NB4 (cell line): Measurements from ENCODE around the gene EML2.

ENCODE experiments used
- DNase-seq: peaks from one replicate; pipeline ENCODE4 v3.0.0; 2010; ENCODE audit warnings: low read depth
- H3K4me3 ChIP-seq: one replicate; pipeline ENCODE4 v1.5.1; 2011; ENCODE audit warnings: mild to moderate bottlenecking, low read depth, low read length, moderate library complexity
- MAX ChIP-seq: IDR thresholded peaks from 2 replicates; pipeline ENCODE4 v1.6.1; 2011; ENCODE audit warnings: low read depth, low read length
- MYC ChIP-seq: IDR thresholded peaks from 2 replicates; pipeline ENCODE4 v1.6.1; 2011; ENCODE audit warnings: low read depth, low read length
- POLR2A ChIP-seq: IDR thresholded peaks from 2 replicates; pipeline ENCODE4 v1.6.1; 2011; ENCODE audit warnings: mild to moderate bottlenecking; ENCODE audit not compliant: insufficient read length; ENCODE audit errors: extremely low read depth
- TF ChIP-seq, protein P1 (sequence below): IDR thresholded peaks from one replicate; pipeline ENCODE4 v1.5.1; 2012; ENCODE audit warnings: low read depth, low read length

Gene EML2

DNA sequence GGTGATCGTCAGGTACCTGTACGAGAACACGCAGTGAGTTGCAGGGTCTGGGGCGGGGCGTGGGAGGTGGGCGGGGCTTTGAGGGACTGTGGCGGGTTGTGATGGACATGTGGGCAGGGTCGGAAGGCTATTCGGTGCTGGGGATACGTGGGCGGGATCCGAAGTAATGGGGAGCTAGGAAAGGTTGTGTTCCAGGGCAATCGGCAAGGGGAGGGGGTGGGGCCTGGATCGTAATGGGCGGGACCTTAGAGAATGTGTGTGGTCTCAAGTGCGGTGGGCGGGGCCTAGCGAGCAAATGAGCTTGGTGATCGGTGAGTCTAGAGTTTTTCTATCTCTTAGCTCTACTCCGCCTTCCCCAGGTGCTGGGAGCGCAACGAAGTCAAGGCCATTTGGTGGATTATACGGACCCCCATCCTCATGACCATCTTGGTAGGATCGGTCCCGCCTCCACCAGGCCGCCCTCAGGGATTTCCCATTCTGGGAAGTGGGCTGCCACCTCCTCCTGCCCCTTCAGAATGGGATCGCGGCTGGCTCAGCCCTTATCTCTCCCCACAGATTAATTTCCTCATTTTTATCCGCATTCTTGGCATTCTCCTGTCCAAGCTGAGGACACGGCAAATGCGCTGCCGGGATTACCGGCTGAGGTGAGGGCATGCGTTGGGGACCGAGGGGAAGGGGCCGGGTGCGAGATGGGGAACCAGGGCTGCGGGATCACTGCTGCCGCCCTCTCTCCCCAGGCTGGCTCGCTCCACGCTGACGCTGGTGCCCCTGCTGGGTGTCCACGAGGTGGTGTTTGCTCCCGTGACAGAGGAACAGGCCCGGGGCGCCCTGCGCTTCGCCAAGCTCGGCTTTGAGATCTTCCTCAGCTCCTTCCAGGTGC lies 38.4 kb upstream of the EML2 start:
- no peak overlapping the region for H3K4me3 ChIP-seq
- peak; percentile 35 for DNase-seq
- TF ChIP-seq, protein P1, sequence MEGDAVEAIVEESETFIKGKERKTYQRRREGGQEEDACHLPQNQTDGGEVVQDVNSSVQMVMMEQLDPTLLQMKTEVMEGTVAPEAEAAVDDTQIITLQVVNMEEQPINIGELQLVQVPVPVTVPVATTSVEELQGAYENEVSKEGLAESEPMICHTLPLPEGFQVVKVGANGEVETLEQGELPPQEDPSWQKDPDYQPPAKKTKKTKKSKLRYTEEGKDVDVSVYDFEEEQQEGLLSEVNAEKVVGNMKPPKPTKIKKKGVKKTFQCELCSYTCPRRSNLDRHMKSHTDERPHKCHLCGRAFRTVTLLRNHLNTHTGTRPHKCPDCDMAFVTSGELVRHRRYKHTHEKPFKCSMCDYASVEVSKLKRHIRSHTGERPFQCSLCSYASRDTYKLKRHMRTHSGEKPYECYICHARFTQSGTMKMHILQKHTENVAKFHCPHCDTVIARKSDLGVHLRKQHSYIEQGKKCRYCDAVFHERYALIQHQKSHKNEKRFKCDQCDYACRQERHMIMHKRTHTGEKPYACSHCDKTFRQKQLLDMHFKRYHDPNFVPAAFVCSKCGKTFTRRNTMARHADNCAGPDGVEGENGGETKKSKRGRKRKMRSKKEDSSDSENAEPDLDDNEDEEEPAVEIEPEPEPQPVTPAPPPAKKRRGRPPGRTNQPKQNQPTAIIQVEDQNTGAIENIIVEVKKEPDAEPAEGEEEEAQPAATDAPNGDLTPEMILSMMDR = no peak
- no peak for TF ChIP-seq MYC
- no peak for TF ChIP-seq POLR2A
- TF ChIP-seq MAX = no peak

DNA sequence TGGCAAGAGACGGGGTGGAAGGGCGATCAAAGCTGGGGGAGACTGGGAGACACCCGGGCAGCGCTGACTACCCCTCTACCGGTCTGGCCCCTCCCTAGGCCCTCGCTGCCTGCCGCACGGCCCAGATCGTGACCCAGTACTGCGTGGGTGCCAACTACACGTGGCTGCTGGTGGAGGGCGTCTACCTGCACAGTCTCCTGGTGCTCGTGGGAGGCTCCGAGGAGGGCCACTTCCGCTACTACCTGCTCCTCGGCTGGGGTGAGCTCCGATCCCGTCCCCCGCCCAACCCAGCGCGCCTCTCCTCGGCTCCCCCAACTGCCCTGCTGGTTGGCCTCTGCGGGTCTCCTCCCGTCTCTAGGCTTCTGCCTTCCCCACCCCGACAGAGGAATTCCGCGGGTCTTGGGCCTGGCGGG lies 37.7 kb upstream of the EML2 start:
- TF ChIP-seq, protein P1 = no peak
- TF ChIP-seq MAX = no peak
- H3K4me3 ChIP-seq = no peak overlapping the region
- DNase-seq = no peak

- no peak overlapping the region for H3K4me3 ChIP-seq
- TF ChIP-seq, protein P1 = no peak
- DNase-seq = no peak
These were observed 35.7 kb upstream of the EML2 start for GRCh38 chr19:45674946-45675345.

- DNase-seq = peak; percentile 27
- no peak overlapping the region for H3K4me3 ChIP-seq
- TF ChIP-seq MAX (no peak), MYC (no peak), POLR2A (no peak)
- TF ChIP-seq, protein P1 = no peak
These were observed 31.7 kb upstream of the EML2 start for GRCh38 chr19:45670670-45671453.

DNA sequence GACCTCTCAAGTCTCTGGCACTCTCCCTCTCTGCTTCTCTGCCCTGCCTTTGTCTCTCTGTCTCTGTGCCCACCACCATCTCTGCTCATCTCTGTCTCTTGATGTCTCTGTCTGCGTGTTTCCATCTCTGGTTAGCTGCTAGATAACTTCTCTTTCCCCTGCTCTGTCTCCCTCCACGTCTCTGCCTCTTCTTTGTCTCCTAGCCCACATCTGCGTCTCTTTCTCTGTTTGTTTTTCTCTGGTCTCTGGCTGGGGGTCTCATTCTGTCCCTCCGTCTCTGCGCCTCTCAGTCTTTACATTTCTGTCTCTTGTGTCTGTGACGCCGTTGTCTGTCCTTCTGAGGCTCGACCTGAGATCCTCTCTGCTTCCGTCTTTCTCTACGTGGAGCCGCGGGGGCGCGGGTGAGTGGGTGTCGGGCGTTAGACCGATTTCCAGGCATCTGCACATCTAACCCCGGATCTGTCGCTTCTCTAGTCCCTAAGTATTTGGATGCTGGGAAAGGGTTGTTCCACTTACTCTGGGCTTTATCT lies 29.2 kb upstream of the EML2 start:
- TF ChIP-seq MYC = no peak
- TF ChIP-seq MAX = no peak
- TF ChIP-seq, protein P1 = no peak
- TF ChIP-seq POLR2A = no peak
- peak; percentile 29 for DNase-seq
- peak overlapping the region; percentile 54 for H3K4me3 ChIP-seq
